ENCODE results near the gene ARSB. TPM values are rescaled to one million over a fixed set of nuclear protein-coding genes. Genes with fewer than 3 reads are reported as not detected.
"Not testable (repeated sequence)": the region's sequence is repeated elsewhere in the genome, so short reads cannot be mapped to it uniquely, and the experiment has no call there.

ARSB gene
- total and polyA plus RNA-seq, 12 donors, result 1.9 to 24.5 (median 14.5) TPM

DNA sequence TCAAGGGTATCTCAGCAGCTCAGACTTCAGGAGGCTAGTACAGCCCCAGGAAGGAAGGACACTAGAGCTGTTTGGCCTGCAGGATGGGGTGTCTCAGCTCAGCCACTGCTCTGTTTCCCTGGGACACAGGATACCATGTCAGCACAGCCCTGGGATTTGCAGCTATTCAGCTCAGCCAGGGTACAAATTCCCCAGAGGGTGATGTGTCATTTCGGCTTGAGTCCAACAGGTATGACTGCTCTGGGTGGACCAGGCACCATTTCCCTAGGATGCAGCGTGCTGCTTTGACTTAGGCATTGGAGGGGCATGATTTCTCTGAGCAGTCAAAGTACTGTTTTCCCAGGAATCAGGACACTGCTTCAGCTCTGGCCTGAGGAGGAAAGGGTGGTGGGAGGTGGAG lies 130.1 kb downstream of the ARSB start:
- H3K4me3 ChIP-seq, result no peak overlapping the region
- WGBS, 4 donors, result 96 to 100% (median 98%) methylated on average over 1 to 2 of the region's 2 CpGs; no CpG with 5 or more reads in 1 of the 4 donors
- no peak for DNase-seq
- intact Hi-C loops (cut with DNase I), result no loop called here
- no peak overlapping the region for H3K27ac ChIP-seq
- no peak for TF ChIP-seq POLR2A (IDR thresholded peaks at IDR 0.05)
- TF ChIP-seq, protein P1, sequence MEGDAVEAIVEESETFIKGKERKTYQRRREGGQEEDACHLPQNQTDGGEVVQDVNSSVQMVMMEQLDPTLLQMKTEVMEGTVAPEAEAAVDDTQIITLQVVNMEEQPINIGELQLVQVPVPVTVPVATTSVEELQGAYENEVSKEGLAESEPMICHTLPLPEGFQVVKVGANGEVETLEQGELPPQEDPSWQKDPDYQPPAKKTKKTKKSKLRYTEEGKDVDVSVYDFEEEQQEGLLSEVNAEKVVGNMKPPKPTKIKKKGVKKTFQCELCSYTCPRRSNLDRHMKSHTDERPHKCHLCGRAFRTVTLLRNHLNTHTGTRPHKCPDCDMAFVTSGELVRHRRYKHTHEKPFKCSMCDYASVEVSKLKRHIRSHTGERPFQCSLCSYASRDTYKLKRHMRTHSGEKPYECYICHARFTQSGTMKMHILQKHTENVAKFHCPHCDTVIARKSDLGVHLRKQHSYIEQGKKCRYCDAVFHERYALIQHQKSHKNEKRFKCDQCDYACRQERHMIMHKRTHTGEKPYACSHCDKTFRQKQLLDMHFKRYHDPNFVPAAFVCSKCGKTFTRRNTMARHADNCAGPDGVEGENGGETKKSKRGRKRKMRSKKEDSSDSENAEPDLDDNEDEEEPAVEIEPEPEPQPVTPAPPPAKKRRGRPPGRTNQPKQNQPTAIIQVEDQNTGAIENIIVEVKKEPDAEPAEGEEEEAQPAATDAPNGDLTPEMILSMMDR (IDR thresholded peaks at IDR 0.05), result no peak
- no peaks in the 10 kb centered on the region for H3K36me3 ChIP-seq (replicated peaks in 1 of 2)
- H3K9me3 ChIP-seq (replicated peaks in 1 of 3), result no peaks in the 10 kb centered on the region
- no peaks in the 10 kb centered on the region for H3K27me3 ChIP-seq
- no peaks in the 10 kb centered on the region for H3K4me1 ChIP-seq (replicated peaks in 1 of 2)

DNA sequence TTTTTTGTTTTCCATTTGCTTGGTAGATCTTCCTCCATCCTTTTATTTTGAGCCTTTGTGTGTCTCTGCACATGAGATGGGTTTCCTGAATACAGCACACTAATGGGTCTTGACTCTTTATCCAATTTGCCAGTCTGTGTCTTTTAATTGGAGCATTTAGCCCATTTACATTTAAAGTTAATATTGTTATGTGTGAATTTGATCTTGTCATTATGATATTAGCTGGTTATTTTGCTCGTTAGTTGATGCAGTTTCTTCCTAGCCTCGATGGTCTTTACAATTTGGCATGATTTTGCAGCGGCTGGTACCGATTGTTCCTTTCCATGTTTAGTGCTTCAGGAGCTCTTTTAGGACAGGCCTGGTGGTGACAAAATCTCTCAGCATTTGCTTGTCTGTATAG lies 133.2 kb downstream of the ARSB start:
- H3K36me3 ChIP-seq (replicated peaks in 1 of 2); H3K27me3 ChIP-seq; H3K4me3 ChIP-seq; H3K9me3 ChIP-seq (replicated peaks in 1 of 3); DNase-seq; H3K27ac ChIP-seq; intact Hi-C loops (cut with DNase I); H3K4me1 ChIP-seq (replicated peaks in 1 of 2): not testable (repeated sequence)
- 91 to 98% (median 93%) methylated on average over 3 to 4 of the region's 4 CpGs for WGBS, 4 donors

DNA sequence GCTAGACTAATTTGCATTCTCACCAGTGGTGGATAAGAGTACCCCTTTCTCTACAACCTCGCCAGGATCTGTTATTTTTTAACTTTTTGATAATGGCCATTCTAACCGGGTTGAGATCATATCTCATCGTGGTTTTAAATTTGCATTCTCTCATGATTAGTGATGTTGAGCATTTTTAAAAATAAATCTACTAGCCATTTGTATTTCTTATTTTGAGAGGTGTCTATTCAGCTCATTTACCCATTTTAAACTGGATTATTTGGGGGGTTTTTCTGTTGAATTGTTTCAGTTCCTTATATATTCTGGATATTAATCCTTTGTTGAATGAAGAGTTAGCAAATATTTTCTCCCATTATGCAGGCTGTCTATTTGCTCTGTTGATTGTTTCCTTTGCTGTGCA lies 139.6 kb downstream of the ARSB start:
- WGBS, 4 donors, result 90 to 97% (median 94%) methylated on average over 3 of the region's 3 CpGs
- Histone ChIP-seq H3K4me1 (replicated peaks in 1 of 2) (no peaks in the 10 kb centered on the region), H3K27me3 (no peaks in the 10 kb centered on the region), H3K9me3 (replicated peaks in 1 of 3) (no peaks in the 10 kb centered on the region), H3K36me3 (replicated peaks in 1 of 2) (no peaks in the 10 kb centered on the region), H3K27ac (no peak overlapping the region), H3K4me3 (no peak overlapping the region)
- DNase-seq, result no peak
- intact Hi-C loops (cut with DNase I), result no loop called here
- no peak for TF ChIP-seq POLR2A (IDR thresholded peaks at IDR 0.05)
- TF ChIP-seq, protein P1 (IDR thresholded peaks at IDR 0.05), result no peak

DNA sequence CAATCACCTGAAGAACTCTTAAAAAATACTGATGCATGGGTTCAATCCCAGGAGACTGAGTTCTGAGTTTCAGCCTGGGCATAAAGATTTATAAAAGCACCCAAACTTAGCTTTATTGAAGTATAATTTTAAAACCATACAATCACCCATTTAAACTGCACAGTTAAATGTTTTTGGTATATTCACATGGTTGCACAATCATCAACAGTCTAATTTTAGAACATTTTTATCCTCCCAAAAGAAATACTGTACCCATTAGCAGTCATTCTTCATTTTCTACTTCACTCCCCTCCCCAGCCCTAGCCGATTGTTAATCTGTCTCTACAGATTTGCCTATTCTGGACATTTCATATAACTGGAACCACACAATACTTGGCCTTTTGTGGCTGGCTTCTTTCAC lies 141.7 kb downstream of the ARSB start:
- no peaks in the 10 kb centered on the region for H3K4me1 ChIP-seq (replicated peaks in 1 of 2)
- no peaks in the 10 kb centered on the region for H3K9me3 ChIP-seq (replicated peaks in 1 of 3)
- no peaks in the 10 kb centered on the region for H3K27me3 ChIP-seq
- no peak overlapping the region for H3K27ac ChIP-seq
- TF ChIP-seq, protein P1 (IDR thresholded peaks at IDR 0.05), result no peak
- TF ChIP-seq POLR2A (IDR thresholded peaks at IDR 0.05), result no peak
- 75 to 84% (median 82%) methylated on average over 1 of the region's 1 CpG for WGBS, 4 donors
- no peak for DNase-seq
- H3K36me3 ChIP-seq (replicated peaks in 1 of 2), result no peaks in the 10 kb centered on the region
- H3K4me3 ChIP-seq, result no peak overlapping the region
- intact Hi-C loops (cut with DNase I), result no loop called here

DNA sequence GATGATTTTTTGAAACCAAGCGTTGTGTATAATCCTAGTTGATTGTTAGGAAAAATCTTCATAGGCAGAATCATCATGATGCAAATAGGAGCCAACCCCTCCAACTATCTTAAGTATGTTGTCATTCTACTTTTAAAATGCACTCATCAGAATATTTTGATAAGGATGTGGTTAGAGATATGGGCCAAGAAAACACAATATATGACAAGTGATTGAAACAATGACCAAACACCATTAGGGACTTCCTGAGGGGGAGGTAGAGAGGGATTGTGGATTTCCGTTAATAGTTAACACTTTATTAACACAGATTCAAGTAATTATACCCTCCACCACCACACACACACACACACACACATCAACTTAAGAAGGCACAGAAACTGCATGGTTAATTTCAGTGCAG lies 143.3 kb downstream of the ARSB start:
- H3K36me3 ChIP-seq (replicated peaks in 1 of 2), result no peaks in the 10 kb centered on the region
- H3K27me3 ChIP-seq, result no peaks in the 10 kb centered on the region
- H3K9me3 ChIP-seq (replicated peaks in 1 of 3), result no peaks in the 10 kb centered on the region
- no peak for DNase-seq
- WGBS, 4 donors, result 83 to 89% (median 87%) methylated on average over 2 of the region's 2 CpGs
- intact Hi-C loops (cut with DNase I), result no loop called here
- H3K27ac ChIP-seq, result no peak overlapping the region
- H3K4me3 ChIP-seq, result no peak overlapping the region
- H3K4me1 ChIP-seq (replicated peaks in 1 of 2), result no peaks in the 10 kb centered on the region
- no peak for TF ChIP-seq POLR2A (IDR thresholded peaks at IDR 0.05)
- TF ChIP-seq, protein P1 (IDR thresholded peaks at IDR 0.05), result no peak
